Trophoblast cell (in vitro differentiated cells and primary cell): ENCODE data around the gene AMOTL2.

Source experiments
- DNase-seq, 2 donors: peaks; one replicate each; pipeline ENCODE4 v3.0.0-alpha.2; 2016
- H2AFZ ChIP-seq: 2 replicates; pipeline ENCODE4 v1.6.1; 2013; ENCODE audit warnings: low read length, moderate library complexity, mild to moderate bottlenecking; ENCODE audit not compliant: insufficient read depth, poor library complexity
- H2AK5ac ChIP-seq: 2 replicates; pipeline ENCODE4 v1.6.1; 2013; ENCODE audit warnings: mild to moderate bottlenecking, low read length
- H2BK120ac ChIP-seq: 2 replicates; pipeline ENCODE4 v1.6.1; 2013; ENCODE audit warnings: low read length, mild to moderate bottlenecking, moderate library complexity; ENCODE audit not compliant: insufficient read depth, poor library complexity
- H2BK12ac ChIP-seq: 2 replicates; pipeline ENCODE4 v1.6.1; 2013; ENCODE audit warnings: mild to moderate bottlenecking, low read length, moderate library complexity
- H2BK5ac ChIP-seq: 2 replicates; pipeline ENCODE4 v1.6.1; 2013; ENCODE audit warnings: low read length, low read depth, moderate library complexity, mild to moderate bottlenecking; ENCODE audit not compliant: poor library complexity
- H3K14ac ChIP-seq: 2 replicates; pipeline ENCODE4 v1.6.1; 2013; ENCODE audit warnings: mild to moderate bottlenecking, low read length
- H3K18ac ChIP-seq: 2 replicates; pipeline ENCODE4 v1.6.1; 2013; ENCODE audit warnings: mild to moderate bottlenecking, low read length
- H3K23ac ChIP-seq: 2 replicates; pipeline ENCODE4 v1.6.1; 2013; ENCODE audit warnings: low read length
- H3K27ac ChIP-seq: 2 replicates; pipeline ENCODE4 v1.5.1; 2013; ENCODE audit warnings: low read depth, mild to moderate bottlenecking, inconsistent platforms, low read length, moderate library complexity
- H3K27me3 ChIP-seq: 2 replicates; pipeline ENCODE4 v1.6.1; 2013; ENCODE audit warnings: inconsistent platforms, mild to moderate bottlenecking, low read length, moderate library complexity; ENCODE audit not compliant: insufficient read depth
- H3K36me3 ChIP-seq, 2 experiments: 1 replicate in 1 of 2; 2 replicates in 1 of 2; pipeline ENCODE4 v1.6.1; 2013; ENCODE audit warnings: low read length in 2 of 2, mild to moderate bottlenecking in 2 of 2, moderate library complexity in 1 of 2; ENCODE audit not compliant: insufficient read depth in 2 of 2, control insufficient read depth in 1 of 2
- H3K4ac ChIP-seq: 2 replicates; pipeline ENCODE4 v1.6.1; 2013; ENCODE audit warnings: low read depth, mild to moderate bottlenecking, low read length, moderate library complexity
- H3K4me1 ChIP-seq, 2 experiments: 1 replicate in 1 of 2; 2 replicates in 1 of 2; pipeline ENCODE4 v1.6.1; 2013; ENCODE audit warnings: low read length in 2 of 2, mild to moderate bottlenecking in 2 of 2, moderate library complexity in 1 of 2; ENCODE audit not compliant: insufficient read depth in 2 of 2, control insufficient read depth in 1 of 2
- H3K4me2 ChIP-seq: 2 replicates; pipeline ENCODE4 v1.6.1; 2013; ENCODE audit warnings: inconsistent platforms, mild to moderate bottlenecking, low read length, moderate library complexity
- H3K4me3 ChIP-seq: 2 replicates; pipeline ENCODE4 v1.5.1; 2013; ENCODE audit warnings: mild to moderate bottlenecking, low read depth, low read length, inconsistent platforms
- H3K79me1 ChIP-seq: one replicate; pipeline ENCODE4 v1.6.1; 2013; ENCODE audit warnings: low read length
- H3K79me2 ChIP-seq: 2 replicates; pipeline ENCODE4 v1.6.1; 2013; ENCODE audit warnings: low read length, mild to moderate bottlenecking; ENCODE audit not compliant: control insufficient read depth, insufficient read depth, poor library complexity
- H3K9ac ChIP-seq: 2 replicates; pipeline ENCODE4 v1.6.1; 2013; ENCODE audit warnings: mild to moderate bottlenecking, low read length
- H3K9me3 ChIP-seq: 2 replicates; pipeline ENCODE4 v1.6.1; 2013; ENCODE audit warnings: low read depth, mild to moderate bottlenecking, control low read depth, inconsistent platforms, low read length; ENCODE audit not compliant: insufficient read depth
- H4K12ac ChIP-seq: 2 replicates; pipeline ENCODE4 v1.6.1; 2013; ENCODE audit warnings: low read depth, mild to moderate bottlenecking, low read length, moderate library complexity
- H4K8ac ChIP-seq: 2 replicates; pipeline ENCODE4 v1.6.1; 2013; ENCODE audit warnings: low read depth, mild to moderate bottlenecking, low read length, moderate library complexity
- H4K91ac ChIP-seq: one replicate; pipeline ENCODE4 v1.6.1; 2013; ENCODE audit warnings: low read depth, mild to moderate bottlenecking, low read length, moderate library complexity
- WGBS: extraction: QIAGEN DNeasy Blood & Tissue Kit; methylation state at CpG from one replicate; pipeline ENCODE4 v1.1.7; 2013; ENCODE audit warnings: missing lambda C conversion rate; ENCODE audit not compliant: insufficient read length, insufficient coverage; ENCODE audit errors: extremely low coverage; 5-methylcytosine and 5-hydroxymethylcytosine counted together

Gene AMOTL2

GRCh38 chr3:134311265-134311664 lies 63.0 kb downstream of the AMOTL2 start:
- H4K12ac ChIP-seq = no peak overlapping the region
- no peak overlapping the region for H3K9ac ChIP-seq
- peaks cover 14% of the 10 kb centered on the region for H3K79me2 ChIP-seq
- H3K27ac ChIP-seq = no peak overlapping the region
- H2BK12ac ChIP-seq = peak overlapping the region; percentile 99
- peaks cover 58% of the 10 kb centered on the region for H3K79me1 ChIP-seq
- H3K27me3 ChIP-seq = no peaks in the 10 kb centered on the region
- H3K9me3 ChIP-seq = no peaks in the 10 kb centered on the region
- H3K14ac ChIP-seq = peak overlapping the region; percentile 76
- H3K4me3 ChIP-seq = no peak overlapping the region
- no peak overlapping the region for H3K4me2 ChIP-seq
- no peak overlapping the region for H2AFZ ChIP-seq
- no CpG with 5 or more reads among the region's 2 CpGs for WGBS
- DNase-seq = peak; percentile 81 to 86
- peak overlapping the region; percentile 73 for H3K18ac ChIP-seq
- peak overlapping the region; percentile 43 for H2BK5ac ChIP-seq
- H3K36me3 ChIP-seq = no peaks in the 10 kb centered on the region
- H3K23ac ChIP-seq = no peak overlapping the region
- H3K4ac ChIP-seq = no peak overlapping the region
- H2AK5ac ChIP-seq = peak overlapping the region; percentile 85
- peak overlapping the region; percentile 97 for H2BK120ac ChIP-seq
- H4K91ac ChIP-seq = peak overlapping the region; percentile 99
- H3K4me1 ChIP-seq = peaks cover 46 to 51% of the 10 kb centered on the region in 2 experiments
- peak overlapping the region; percentile 49 for H4K8ac ChIP-seq

- Histone ChIP-seq H3K14ac (peak overlapping the region; percentile 81), H3K27me3 (no peaks in the 10 kb centered on the region), H3K36me3 (no peaks in the 10 kb centered on the region), H4K12ac (no peak overlapping the region), H2BK12ac (peak overlapping the region; percentile 87), H4K91ac (peak overlapping the region; percentile 93), H3K23ac (no peak overlapping the region), H2AK5ac (peak overlapping the region; percentile 42), H3K9me3 (no peaks in the 10 kb centered on the region), H3K4me1 (peaks cover 42 to 45% of the 10 kb centered on the region in 2 experiments), H3K4ac (peak overlapping the region; percentile 71), H3K79me1 (peaks cover 53% of the 10 kb centered on the region), H2BK120ac (peak overlapping the region; percentile 85), H3K18ac (peak overlapping the region; percentile 60), H4K8ac (no peak overlapping the region), H3K27ac (peak overlapping the region; percentile 62), H2BK5ac (peak overlapping the region; percentile 74), H3K9ac (no peak overlapping the region), H2AFZ (no peak overlapping the region), H3K79me2 (peaks cover 14% of the 10 kb centered on the region), H3K4me3 (no peak overlapping the region), H3K4me2 (no peak overlapping the region)
- WGBS = no CpG with 5 or more reads among the region's 9 CpGs
- DNase-seq = peak; percentile 58 to 82
Measured at GRCh38 chr3:134309987-134310700, 64.1 kb downstream of the AMOTL2 start.

GRCh38 chr3:134308350-134308891 lies 65.8 kb downstream of the AMOTL2 start:
- H2BK120ac ChIP-seq = peak overlapping the region; percentile 97
- peak overlapping the region; percentile 97 for H2BK12ac ChIP-seq
- peak overlapping the region; percentile 76 for H3K27ac ChIP-seq
- peak overlapping the region; percentile 61 for H2AFZ ChIP-seq
- peak overlapping the region; percentile 87 for H4K12ac ChIP-seq
- no peak overlapping the region for H3K4me2 ChIP-seq
- H2BK5ac ChIP-seq = peak overlapping the region; percentile 97
- H3K9me3 ChIP-seq = no peaks in the 10 kb centered on the region
- no CpG with 5 or more reads among the region's 11 CpGs for WGBS
- no peaks in the 10 kb centered on the region for H3K36me3 ChIP-seq
- no peak overlapping the region for H2AK5ac ChIP-seq
- peaks cover 27 to 28% of the 10 kb centered on the region in 2 experiments for H3K4me1 ChIP-seq
- H3K79me2 ChIP-seq = peaks cover 6% of the 10 kb centered on the region
- no peak overlapping the region for H3K9ac ChIP-seq
- H3K4ac ChIP-seq = peak overlapping the region; percentile 63
- peak overlapping the region; percentile 94 for H4K91ac ChIP-seq
- peak overlapping the region; percentile 90 for H3K14ac ChIP-seq
- DNase-seq = peak; percentile 68 to 86
- H3K4me3 ChIP-seq = no peak overlapping the region
- H3K23ac ChIP-seq = no peak overlapping the region
- no peaks in the 10 kb centered on the region for H3K27me3 ChIP-seq
- H4K8ac ChIP-seq = peak overlapping the region; percentile 85
- peaks cover 37% of the 10 kb centered on the region for H3K79me1 ChIP-seq
- H3K18ac ChIP-seq = peak overlapping the region; percentile 95

- H3K4ac ChIP-seq = no peak overlapping the region
- H3K79me1 ChIP-seq = peaks cover 28% of the 10 kb centered on the region
- peaks cover 21 to 22% of the 10 kb centered on the region in 2 experiments for H3K4me1 ChIP-seq
- DNase-seq = no peak
- H3K79me2 ChIP-seq = peaks cover 2% of the 10 kb centered on the region
- H3K4me3 ChIP-seq = no peak overlapping the region
- no peak overlapping the region for H4K91ac ChIP-seq
- no peak overlapping the region for H3K9ac ChIP-seq
- H2BK5ac ChIP-seq = peak overlapping the region; percentile 15
- no peaks in the 10 kb centered on the region for H3K9me3 ChIP-seq
- no peak overlapping the region for H3K14ac ChIP-seq
- WGBS = no CpG with 5 or more reads among the region's 2 CpGs
- no peaks in the 10 kb centered on the region for H3K36me3 ChIP-seq
- H2BK120ac ChIP-seq = no peak overlapping the region
- H3K4me2 ChIP-seq = no peak overlapping the region
- H3K23ac ChIP-seq = no peak overlapping the region
- no peak overlapping the region for H3K27ac ChIP-seq
- H3K27me3 ChIP-seq = no peaks in the 10 kb centered on the region
- H2AK5ac ChIP-seq = no peak overlapping the region
- H3K18ac ChIP-seq = no peak overlapping the region
- no peak overlapping the region for H2AFZ ChIP-seq
- no peak overlapping the region for H2BK12ac ChIP-seq
- H4K12ac ChIP-seq = no peak overlapping the region
- H4K8ac ChIP-seq = no peak overlapping the region
Measured at GRCh38 chr3:134307425-134307824, 66.8 kb downstream of the AMOTL2 start.
